CD14-positive monocyte (primary cell): ENCODE results near the gene CLDN20. TPM values are rescaled to one million over a fixed set of nuclear protein-coding genes. Genes with fewer than 3 reads are reported as not detected.
A peak's percentile ranks its signal among the peaks of the same experiment; 100 is the strongest.
"Not testable (repeated sequence)": the region's sequence is repeated elsewhere in the genome, so short reads cannot be mapped to it uniquely, and the experiment has no call there.

Experiments
- DNase-seq, 3 donors: peaks; one replicate each; pipeline ENCODE4 v3.0.0-alpha.2; 2011 to 2022
- H2AFZ ChIP-seq: 2 replicates; pipeline ENCODE4 v1.6.0; 2012; ENCODE audit warnings: mild to moderate bottlenecking, low read depth, low read length, inconsistent platforms; ENCODE audit not compliant: insufficient read depth, poor library complexity, severe bottlenecking
- H3K27ac ChIP-seq, 2 donors: 1 replicate in 1 of 2; 2 replicates in 1 of 2; pipeline ENCODE4 v1.5.1; 2012 to 2013; ENCODE audit warnings: low read length in 2 of 2, control low read depth in 1 of 2, inconsistent platforms in 1 of 2, low read depth in 1 of 2, mild to moderate bottlenecking in 1 of 2
- H3K27me3 ChIP-seq, 2 donors: one replicate each; pipeline versions ENCODE4 v1.6.0 to v1.6.1; 2011 to 2013; ENCODE audit warnings: low read length in 2 of 2; ENCODE audit not compliant: control insufficient read depth in 2 of 2, insufficient read depth in 2 of 2
- H3K36me3 ChIP-seq, 2 donors: replicated peaks in 1 of 2; 1 replicate in 1 of 2; 2 replicates in 1 of 2; pipeline versions ENCODE4 v1.5.1 to v1.6.1; 2012 to 2013; ENCODE audit warnings: low read length in 2 of 2, control low read depth in 1 of 2, inconsistent platforms in 1 of 2, mild to moderate bottlenecking in 1 of 2; ENCODE audit not compliant: insufficient read depth in 2 of 2, control insufficient read depth in 1 of 2
- H3K4me1 ChIP-seq, 2 donors: 1 replicate in 1 of 2; 2 replicates in 1 of 2; pipeline versions ENCODE4 v1.5.1 to v1.6.1; 2012 to 2013; ENCODE audit warnings: low read length in 2 of 2, control low read depth in 1 of 2, inconsistent platforms in 1 of 2, mild to moderate bottlenecking in 1 of 2, moderate library complexity in 1 of 2; ENCODE audit not compliant: insufficient read depth in 2 of 2, control insufficient read depth in 1 of 2
- H3K4me2 ChIP-seq: replicated peaks from 2 replicates; pipeline ENCODE3; 2012; ENCODE audit warnings: low read length, moderate library complexity, mild to moderate bottlenecking; ENCODE audit not compliant: poor library complexity, severe bottlenecking; ENCODE audit errors: extremely low read depth
- H3K4me3 ChIP-seq, 3 experiments: fragments of 200-600 bp in 1 of 3; sonication (generic) in 1 of 3; replicated peaks in 1 of 3; 1 replicate in 2 of 3; 2 replicates in 1 of 3; pipeline ENCODE4 v1.5.1; 2011 to 2013; ENCODE audit warnings: low read length in 3 of 3, mild to moderate bottlenecking in 3 of 3, control low read depth in 2 of 3, low read depth in 2 of 3, inconsistent platforms in 1 of 3, moderate library complexity in 1 of 3
- H3K79me2 ChIP-seq: 2 replicates; pipeline ENCODE4 v1.6.0; 2012; ENCODE audit warnings: mild to moderate bottlenecking, control low read depth, inconsistent platforms, low read length, moderate library complexity; ENCODE audit not compliant: insufficient read depth
- H3K9ac ChIP-seq: 2 replicates; pipeline ENCODE4 v1.6.0; 2017; ENCODE audit warnings: low read length, mild to moderate bottlenecking; ENCODE audit not compliant: insufficient read depth, poor library complexity, severe bottlenecking
- H3K9me3 ChIP-seq, 2 donors: replicated peaks in 1 of 2; 1 replicate in 1 of 2; 2 replicates in 1 of 2; pipeline versions ENCODE4 v1.5.1 to v1.6.1; 2012 to 2013; ENCODE audit warnings: low read length in 2 of 2, control low read depth in 1 of 2; ENCODE audit not compliant: control insufficient read depth in 1 of 2, insufficient read depth in 1 of 2
- H4K20me1 ChIP-seq: 2 replicates; pipeline ENCODE4 v1.6.0; 2012; ENCODE audit warnings: mild to moderate bottlenecking, low read length, control low read depth, moderate library complexity; ENCODE audit not compliant: insufficient read depth
- H3K27ac Mint-ChIP-seq, 7 donors: one replicate each; pipeline ENCODE4 v1.8.0; 2020; ENCODE audit warnings: mild to moderate bottlenecking in 7 of 7, mixed read lengths in 7 of 7, moderate library complexity in 6 of 7, inconsistent platforms in 2 of 7
- H3K27me3 Mint-ChIP-seq, 3 donors: one replicate each; pipeline ENCODE4 v1.8.0; 2021 to 2022; ENCODE audit warnings: low read depth in 3 of 3, mild to moderate bottlenecking in 3 of 3, mixed read lengths in 3 of 3, moderate library complexity in 3 of 3, inconsistent platforms in 1 of 3
- H3K36me3 Mint-ChIP-seq, 2 donors: one replicate each; pipeline ENCODE4 v1.8.0; 2020; ENCODE audit warnings: mixed read lengths in 2 of 2, inconsistent platforms in 1 of 2, mild to moderate bottlenecking in 1 of 2
- H3K4me1 Mint-ChIP-seq: one replicate; pipeline ENCODE4 v1.8.0; 2020; ENCODE audit warnings: mild to moderate bottlenecking, mixed read lengths
- H3K4me3 Mint-ChIP-seq, 2 donors: one replicate each; pipeline ENCODE4 v1.8.0; 2020; ENCODE audit warnings: mild to moderate bottlenecking in 2 of 2, mixed read lengths in 2 of 2, moderate library complexity in 1 of 2
- H3K9me3 Mint-ChIP-seq, 7 donors: one replicate each; pipeline ENCODE4 v1.8.0; 2020 to 2022; ENCODE audit warnings: mixed read lengths in 7 of 7, mild to moderate bottlenecking in 6 of 7, moderate library complexity in 6 of 7, inconsistent platforms in 2 of 7
- WGBS: methylation state at CpG from one replicate; pipeline ENCODE4 v1.1.5; 2013; ENCODE audit warnings: missing lambda C conversion rate; ENCODE audit not compliant: insufficient coverage; 5-methylcytosine and 5-hydroxymethylcytosine counted together
- intact Hi-C, 2 donors: fragments of 100-400 bp; cut with micrococcal nuclease; formaldehyde crosslinking; loops; one replicate each; pipeline versions ENCODE4 v1.15.0 to v1.15.1; 2023
- polyA plus RNA-seq, 3 donors: library from polyadenylated mRNA; depleted of rRNA in 1 of 3; unstranded in 2 of 3; stranded (reverse) in 1 of 3; fragments of 300-500 nt in 2 of 3; fragments of >200 nt in 1 of 3; fragmentation: Illumina TruSeq in 2 of 3; gene quantifications; 1 replicate in 2 of 3; 2 replicates in 1 of 3; pipeline ENCODE4 v1.2.3, GENCODE V29; 2012 to 2021
- TF ChIP-seq, protein P1 (sequence below): fragments of 200-600 bp; IDR thresholded peaks from one replicate; pipeline ENCODE4 v1.8.0; 2022; ENCODE audit warnings: antibody characterized with exemption, mild to moderate bottlenecking

Gene CLDN20
- polyA plus RNA-seq, 3 donors = not detected

DNA sequence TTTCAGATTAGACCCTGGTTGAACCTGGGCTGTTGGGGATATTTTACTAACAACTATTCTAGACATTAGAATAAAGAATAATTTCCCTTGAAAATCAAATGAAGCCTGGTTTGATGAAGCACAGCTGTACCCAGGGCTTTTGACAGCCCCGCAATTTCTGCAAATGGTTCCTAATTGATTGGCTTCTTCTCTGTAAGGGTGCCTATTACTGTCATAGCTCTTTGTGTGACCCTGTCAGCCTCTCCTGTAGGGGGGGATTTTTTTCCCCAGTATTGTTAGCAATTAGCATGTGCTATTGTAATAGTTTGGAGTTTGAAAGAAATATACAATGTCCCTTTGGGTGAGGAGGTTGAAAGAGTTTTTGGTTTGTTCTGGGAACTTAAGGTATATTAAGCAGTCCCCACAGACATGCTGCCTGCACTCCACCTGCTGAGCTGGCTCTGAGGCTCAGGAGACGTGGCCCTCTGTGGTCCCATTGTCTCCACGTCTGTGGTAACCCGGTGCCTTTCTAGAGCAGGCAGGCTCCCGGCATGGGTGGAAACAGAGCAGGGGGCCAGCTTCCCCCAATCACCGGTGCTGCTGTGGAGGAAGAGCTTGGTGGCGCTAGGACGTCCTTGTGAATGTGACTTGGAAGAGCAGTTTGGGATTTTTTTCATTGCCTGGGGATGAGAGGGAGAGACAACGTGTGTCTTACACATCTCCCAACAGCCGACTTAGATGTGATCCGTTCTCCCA is 47.3 kb upstream of the CLDN20 start:
- no peaks in the 10 kb centered on the region for H3K9me3 ChIP-seq
- H3K27ac ChIP-seq = no peak overlapping the region
- H3K9me3 Mint-ChIP-seq = no peaks in the 10 kb centered on the region
- no peaks in the 10 kb centered on the region for H3K36me3 Mint-ChIP-seq
- peaks cover 21% of the 10 kb centered on the region for H3K4me1 Mint-ChIP-seq
- no peak overlapping the region for H3K4me2 ChIP-seq
- H3K9ac ChIP-seq = no peak overlapping the region
- peak overlapping the region; percentile 10 for H2AFZ ChIP-seq
- H3K4me1 ChIP-seq = peaks cover 18% of the 10 kb centered on the region in 2 donors
- 53% methylated on average over 5 of the region's 11 CpGs for WGBS
- no peaks in the 10 kb centered on the region for H3K27me3 ChIP-seq
- H4K20me1 ChIP-seq = no peaks in the 10 kb centered on the region
- TF ChIP-seq, protein P1, sequence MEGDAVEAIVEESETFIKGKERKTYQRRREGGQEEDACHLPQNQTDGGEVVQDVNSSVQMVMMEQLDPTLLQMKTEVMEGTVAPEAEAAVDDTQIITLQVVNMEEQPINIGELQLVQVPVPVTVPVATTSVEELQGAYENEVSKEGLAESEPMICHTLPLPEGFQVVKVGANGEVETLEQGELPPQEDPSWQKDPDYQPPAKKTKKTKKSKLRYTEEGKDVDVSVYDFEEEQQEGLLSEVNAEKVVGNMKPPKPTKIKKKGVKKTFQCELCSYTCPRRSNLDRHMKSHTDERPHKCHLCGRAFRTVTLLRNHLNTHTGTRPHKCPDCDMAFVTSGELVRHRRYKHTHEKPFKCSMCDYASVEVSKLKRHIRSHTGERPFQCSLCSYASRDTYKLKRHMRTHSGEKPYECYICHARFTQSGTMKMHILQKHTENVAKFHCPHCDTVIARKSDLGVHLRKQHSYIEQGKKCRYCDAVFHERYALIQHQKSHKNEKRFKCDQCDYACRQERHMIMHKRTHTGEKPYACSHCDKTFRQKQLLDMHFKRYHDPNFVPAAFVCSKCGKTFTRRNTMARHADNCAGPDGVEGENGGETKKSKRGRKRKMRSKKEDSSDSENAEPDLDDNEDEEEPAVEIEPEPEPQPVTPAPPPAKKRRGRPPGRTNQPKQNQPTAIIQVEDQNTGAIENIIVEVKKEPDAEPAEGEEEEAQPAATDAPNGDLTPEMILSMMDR = no peak
- H3K4me3 Mint-ChIP-seq = no peak overlapping the region
- no peak overlapping the region for H3K4me3 ChIP-seq
- peaks cover 3 to 7% (median 5%) of the 10 kb centered on the region in 3 donors for H3K27me3 Mint-ChIP-seq
- H3K27ac Mint-ChIP-seq = peak overlapping the region in 2 of 7 donors; percentile 10 to 68
- no peak for DNase-seq
- intact Hi-C loops = no loop called here
- no peaks in the 10 kb centered on the region for H3K36me3 ChIP-seq
- no peaks in the 10 kb centered on the region for H3K79me2 ChIP-seq

GRCh38 chr6:155218711-155219110 is 45.1 kb upstream of the CLDN20 start:
- H3K27ac Mint-ChIP-seq = peak overlapping the region in 1 of 7 donors; percentile 8
- WGBS = 100% methylated on average over 6 of the region's 20 CpGs
- DNase-seq = not testable (repeated sequence)

More at GRCh38 chr6:155218711-155219110, 45.1 kb upstream of the CLDN20 start:
- H3K36me3 ChIP-seq, H3K9me3 Mint-ChIP-seq, H3K27ac ChIP-seq, H3K27me3 Mint-ChIP-seq, H3K4me3 Mint-ChIP-seq, intact Hi-C loops, H3K27me3 ChIP-seq, H3K4me2 ChIP-seq, H3K36me3 Mint-ChIP-seq, H3K9me3 ChIP-seq, H2AFZ ChIP-seq, H4K20me1 ChIP-seq, H3K9ac ChIP-seq, H3K4me3 ChIP-seq, H3K79me2 ChIP-seq: not testable (repeated sequence)
- H3K4me1 Mint-ChIP-seq = peaks cover 40% of the 10 kb centered on the region
- peaks cover 39 to 40% of the 10 kb centered on the region in 2 donors for H3K4me1 ChIP-seq
